GM19438 (cell line): ENCODE data around the gene GGPS1.
"Not testable (repeated sequence)": the region's sequence is repeated elsewhere in the genome, so short reads cannot be mapped to it uniquely, and the experiment has no call there.

Source experiments
- ATAC-seq: cut with Tn5 transposase; IDR thresholded peaks from one replicate; pipeline ENCODE4 v1.9.1; 2021; ENCODE audit warnings: low read depth; ENCODE audit not compliant: unreplicated experiment

The GGPS1 gene

GRCh38 chr1:235336903-235337302 lies 8.5 kb downstream of the GGPS1 start:
- ATAC-seq: no peak

GRCh38 chr1:235339746-235340145 lies 11.4 kb downstream of the GGPS1 start:
- no peak for ATAC-seq

DNA sequence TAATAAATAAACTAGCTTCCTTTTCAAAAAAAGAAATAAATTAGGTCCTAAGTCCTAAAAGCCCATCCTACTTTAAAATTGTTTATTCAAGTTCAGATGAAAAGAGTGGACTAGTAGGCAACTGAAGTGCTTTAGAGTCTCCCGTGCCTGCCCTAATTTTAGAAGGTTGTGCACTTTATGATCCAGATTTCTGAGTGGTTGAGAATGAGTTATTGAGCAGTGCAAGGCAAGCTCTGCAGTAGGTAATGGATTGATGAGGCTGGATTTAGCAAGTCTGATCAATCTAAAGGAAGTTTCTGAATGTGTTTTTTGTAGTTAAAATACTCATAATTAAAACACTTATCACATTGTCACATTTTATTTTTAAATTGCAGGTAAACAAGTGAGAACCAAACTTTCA lies 13.0 kb downstream of the GGPS1 start:
- ATAC-seq: no peak

DNA sequence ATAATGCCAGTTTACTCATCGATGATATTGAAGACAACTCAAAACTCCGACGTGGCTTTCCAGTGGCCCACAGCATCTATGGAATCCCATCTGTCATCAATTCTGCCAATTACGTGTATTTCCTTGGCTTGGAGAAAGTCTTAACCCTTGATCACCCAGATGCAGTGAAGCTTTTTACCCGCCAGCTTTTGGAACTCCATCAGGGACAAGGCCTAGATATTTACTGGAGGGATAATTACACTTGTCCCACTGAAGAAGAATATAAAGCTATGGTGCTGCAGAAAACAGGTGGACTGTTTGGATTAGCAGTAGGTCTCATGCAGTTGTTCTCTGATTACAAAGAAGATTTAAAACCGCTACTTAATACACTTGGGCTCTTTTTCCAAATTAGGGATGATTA lies 13.7 kb downstream of the GGPS1 start:
- ATAC-seq: no peak

GRCh38 chr1:235342471-235342870 lies 14.1 kb downstream of the GGPS1 start:
- no peak for ATAC-seq

GRCh38 chr1:235343726-235344125 lies 15.4 kb downstream of the GGPS1 start:
- no peak for ATAC-seq

DNA sequence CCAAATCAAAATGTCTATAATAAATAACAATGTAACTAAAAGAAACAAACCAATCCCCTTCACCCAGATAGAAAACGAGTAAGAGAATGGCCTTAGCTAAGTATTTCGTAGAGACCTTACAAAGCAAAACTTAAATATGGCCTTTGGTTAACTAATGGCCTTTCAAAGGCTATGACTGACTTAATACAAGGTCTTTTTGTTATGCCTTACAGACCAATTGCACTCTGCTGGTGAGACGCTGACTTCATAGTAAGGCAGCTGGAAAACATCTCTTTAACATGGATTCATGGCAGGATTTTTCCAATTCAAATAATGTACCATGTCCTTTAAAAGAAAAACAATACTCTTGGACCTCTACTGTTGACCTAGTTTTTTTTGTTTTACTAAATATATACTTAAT lies 23.1 kb downstream of the GGPS1 start:
- ATAC-seq: no peak

- ATAC-seq: no peak
Observed at GRCh38 chr1:235351898-235352297, 23.5 kb downstream of the GGPS1 start.

DNA sequence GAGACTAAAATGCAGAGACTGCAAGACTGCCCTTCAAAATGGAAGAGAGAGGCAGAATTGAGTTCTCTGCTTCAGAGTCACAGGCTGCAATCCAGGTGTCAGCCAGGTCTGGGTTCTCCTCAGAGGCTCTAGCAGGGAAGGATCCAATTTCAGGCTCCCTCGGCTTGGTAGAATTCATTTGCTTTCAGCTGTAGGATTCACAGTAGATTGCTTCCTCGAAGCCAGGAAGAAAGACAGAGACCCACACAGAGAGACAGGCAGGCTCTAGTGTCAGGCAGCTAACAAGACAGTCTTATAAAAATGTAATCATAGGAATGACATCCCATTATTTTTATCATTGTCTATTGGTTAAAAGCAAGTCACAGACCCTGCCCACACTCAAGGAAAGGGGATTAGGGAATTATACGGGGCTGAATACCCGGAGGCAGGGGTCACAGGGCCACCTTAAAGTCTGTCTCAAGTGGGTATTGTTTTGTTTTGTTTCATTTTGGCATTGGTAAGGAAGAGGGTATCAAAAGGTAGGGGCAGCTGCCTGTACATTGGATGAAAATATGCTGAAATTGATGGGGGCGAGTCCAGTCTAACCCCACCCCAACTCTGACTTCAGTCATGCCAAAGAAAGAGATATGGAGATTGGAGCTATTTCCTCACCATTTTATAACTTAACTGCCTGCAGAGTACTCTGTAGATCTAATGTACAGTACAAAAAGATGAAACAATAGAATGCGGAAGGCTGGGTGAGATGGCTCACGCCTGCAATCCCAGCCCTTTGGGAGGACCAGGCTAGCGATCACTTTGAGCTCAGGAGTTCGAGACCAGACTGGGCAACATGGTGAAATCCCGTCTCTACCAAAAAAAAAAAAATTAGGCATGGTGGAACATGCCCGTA lies 29.4 kb downstream of the GGPS1 start:
- ATAC-seq: no peak

DNA sequence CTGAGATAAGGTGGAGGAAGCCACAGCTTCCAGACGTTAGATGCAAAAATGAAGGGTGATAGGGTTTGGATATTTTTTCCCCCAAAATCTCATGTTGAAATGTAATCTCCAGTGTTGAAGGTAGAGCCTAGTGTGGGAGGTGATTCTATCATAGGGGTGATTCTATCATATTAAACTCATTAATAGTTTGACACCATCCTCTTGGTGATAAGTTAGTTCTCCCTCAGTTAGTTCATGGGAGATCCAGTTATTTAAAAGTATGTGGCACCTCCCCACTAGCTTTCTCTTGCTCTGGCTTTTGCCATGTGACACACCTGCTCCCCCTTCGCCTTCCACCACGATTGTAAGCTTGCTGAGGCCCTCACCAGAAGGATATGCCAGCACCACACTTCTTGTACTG lies 30.5 kb downstream of the GGPS1 start:
- ATAC-seq: no peak

DNA sequence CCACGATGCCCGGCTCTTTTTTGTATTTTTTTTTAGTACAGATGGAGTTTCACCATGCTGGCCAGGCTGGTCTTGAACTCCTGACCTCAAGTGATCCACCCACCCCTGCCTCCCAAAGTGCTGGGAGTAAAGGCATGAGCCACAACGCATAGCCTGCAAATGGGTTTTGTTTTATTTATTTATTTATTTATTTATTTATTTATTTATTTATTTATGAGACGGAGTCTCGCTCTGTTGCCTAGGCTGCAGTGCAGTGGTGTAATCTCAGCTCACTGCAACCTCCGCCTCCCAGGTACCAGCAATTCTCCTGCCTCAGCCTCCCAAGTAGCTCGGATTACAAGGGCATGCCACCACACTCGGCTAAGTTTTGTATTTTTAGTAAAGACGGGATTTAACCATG lies 35.8 kb downstream of the GGPS1 start:
- not testable (repeated sequence) for ATAC-seq

DNA sequence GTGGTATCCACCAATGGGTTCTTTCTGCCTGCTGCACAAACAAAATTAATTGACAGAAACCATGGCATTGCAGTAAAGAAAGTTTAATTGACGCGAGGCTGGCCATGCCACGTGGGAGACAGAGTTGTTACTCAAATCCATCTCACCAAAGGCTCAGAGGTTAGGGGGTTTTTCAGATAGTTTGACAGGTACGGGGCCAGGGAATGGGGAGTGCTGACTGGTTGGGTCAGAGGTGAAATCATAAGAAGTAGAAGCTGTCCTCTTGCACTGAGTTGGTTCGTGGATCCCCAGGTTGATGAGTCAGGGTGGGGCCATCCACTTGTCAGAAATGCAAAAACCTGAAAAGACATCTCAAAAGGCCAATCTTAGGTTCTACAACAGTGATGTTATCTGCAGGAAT lies 37.9 kb downstream of the GGPS1 start:
- no peak for ATAC-seq

- ATAC-seq: peak; percentile 100
Observed at GRCh38 chr1:235367000-235367908, 38.9 kb downstream of the GGPS1 start, which contains the start of gene TBCE. TSS of gene TBCE (plus strand) at chr1:235367427. CDS start at chr1:235380050, 12,623 bp downstream.

GRCh38 chr1:235368428-235368827 lies 40.1 kb downstream of the GGPS1 start:
- no peak for ATAC-seq

DNA sequence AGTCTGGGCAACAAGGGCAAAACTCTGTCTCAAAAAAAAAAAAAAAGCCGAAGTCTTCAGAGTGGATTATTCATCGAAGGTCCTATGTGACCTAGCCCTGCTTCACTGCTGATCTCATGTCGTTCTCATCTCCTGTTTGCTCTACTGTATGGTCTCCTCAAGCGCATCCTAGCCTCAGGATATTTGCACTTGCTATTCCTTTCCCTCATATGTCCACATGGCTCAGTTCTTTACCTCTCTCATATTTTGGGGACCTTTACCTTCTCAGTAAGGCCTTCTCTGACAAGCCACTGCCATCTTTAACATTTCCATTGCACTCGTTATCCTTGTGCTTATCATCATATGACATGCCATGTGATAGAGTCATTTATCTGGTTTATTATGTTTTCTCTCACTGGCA lies 41.4 kb downstream of the GGPS1 start:
- ATAC-seq: no peak

GRCh38 chr1:235375919-235376605 lies 47.7 kb downstream of the GGPS1 start:
- ATAC-seq: no peak

DNA sequence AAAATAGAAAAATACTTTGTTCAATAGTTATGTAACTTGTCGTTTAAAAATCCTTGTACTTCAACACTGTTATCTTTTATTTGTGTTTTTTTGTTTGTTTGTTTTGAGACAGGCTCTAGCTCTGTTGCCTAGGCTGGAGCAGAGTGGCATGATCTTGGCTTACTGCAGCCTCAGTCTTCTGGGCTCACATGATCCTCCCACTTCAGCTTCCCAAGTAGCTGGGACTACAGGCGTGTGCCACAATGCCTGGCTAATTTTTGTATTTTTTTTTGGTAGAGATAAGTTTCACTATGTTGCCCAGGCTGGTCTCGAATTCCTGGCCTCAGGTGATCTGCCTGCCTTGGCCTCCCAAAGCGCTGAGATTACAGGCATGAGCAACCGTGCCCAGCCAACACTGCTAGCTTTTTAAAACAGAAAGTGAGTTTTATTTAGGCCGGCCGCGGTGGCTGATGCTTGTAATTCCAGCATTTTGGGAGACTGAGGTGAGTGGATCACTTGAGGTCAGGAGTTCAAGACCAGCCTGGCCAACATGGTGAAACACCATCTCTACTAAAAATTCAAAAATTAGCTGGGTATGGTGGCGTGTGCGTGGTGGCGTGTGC lies 49.9 kb downstream of the GGPS1 start:
- ATAC-seq: not testable (repeated sequence)

- ATAC-seq: not testable (repeated sequence)
Observed at GRCh38 chr1:235381955-235382739, 53.8 kb downstream of the GGPS1 start.

DNA sequence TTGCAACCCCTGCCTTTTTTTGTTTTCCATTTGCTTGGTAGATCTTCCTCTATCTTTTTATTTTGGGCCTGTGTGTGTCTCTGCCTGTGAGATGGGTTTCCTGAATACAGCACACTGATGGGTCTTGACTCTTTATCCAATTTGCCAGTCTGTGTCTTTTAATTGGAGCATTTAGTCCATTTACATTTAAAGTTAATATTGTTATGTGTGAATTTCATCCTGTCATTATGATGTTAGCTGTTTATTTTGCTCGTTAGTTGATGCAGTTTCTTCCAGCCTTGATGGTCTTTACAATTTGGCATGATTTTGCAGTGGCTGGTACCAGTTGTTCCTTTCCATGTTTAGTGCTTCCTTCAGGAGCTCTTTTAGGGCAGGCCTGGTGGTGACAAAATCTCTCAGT lies 57.3 kb downstream of the GGPS1 start:
- ATAC-seq: not testable (repeated sequence)

GRCh38 chr1:235391874-235392273 lies 63.5 kb downstream of the GGPS1 start:
- no peak for ATAC-seq
